Neural progenitor cell (in vitro differentiated cells): ENCODE results near the gene COG6.

Experiments used
- CTCF ChIP-seq: fragments of 200-600 bp; sonication (generic); IDR thresholded peaks from 2 replicates; pipeline ENCODE4 v1.5.1; 2017; ENCODE audit warnings: antibody characterized with exemption, mild to moderate bottlenecking
- EZH2 ChIP-seq: fragments of 200-600 bp; sonication (generic); IDR thresholded peaks from 2 replicates; pipeline ENCODE4 v1.6.1; 2017; ENCODE audit warnings: antibody characterized with exemption, mild to moderate bottlenecking, moderate library complexity
- EZH2phosphoT487 ChIP-seq: fragments of 200-600 bp; sonication (generic); IDR thresholded peaks from 2 replicates; pipeline ENCODE4 v1.6.1; 2017; ENCODE audit warnings: antibody characterized with exemption

GRCh38 chr13:39682310-39682709 lies 26.8 kb downstream of the COG6 start:
- TF ChIP-seq CTCF (no peak), EZH2phosphoT487 (no peak), EZH2 (no peak)
